Activated naive CD8-positive, alpha-beta T cell treated with anti-CD3 and anti-CD28 coated beads, Interleukin-2, amount 50 U/mL, for 24 hours (primary cell): ENCODE results near the gene SGMS1.
"Not testable (repeated sequence)": the region's sequence is repeated elsewhere in the genome, so short reads cannot be mapped to it uniquely, and the experiment has no call there.

Experiments used
- ATAC-seq: fragments of 150-1000 bp; cut with Tn5 transposase; one replicate; pipeline ENCODE4 v1.10.0; 2021
- DNase-seq: peaks from one replicate; pipeline ENCODE4 v3.0.0; 2021
- H3K27ac Mint-ChIP-seq: one replicate; pipeline ENCODE4 v1.8.0; 2021; ENCODE audit warnings: mild to moderate bottlenecking, mixed read lengths
- H3K27me3 Mint-ChIP-seq: one replicate; pipeline ENCODE4 v1.8.0; 2021; ENCODE audit warnings: mixed read lengths
- H3K36me3 Mint-ChIP-seq: one replicate; pipeline ENCODE4 v1.8.0; 2021; ENCODE audit warnings: low read depth, mixed read lengths
- H3K4me1 Mint-ChIP-seq: one replicate; pipeline ENCODE4 v1.8.0; 2021; ENCODE audit warnings: mixed read lengths
- H3K4me3 Mint-ChIP-seq: one replicate; pipeline ENCODE4 v1.8.0; 2021; ENCODE audit warnings: mild to moderate bottlenecking, moderate library complexity, mixed read lengths
- H3K9me3 Mint-ChIP-seq: one replicate; pipeline ENCODE4 v1.8.0; 2021; ENCODE audit warnings: mixed read lengths

SGMS1 gene

DNA sequence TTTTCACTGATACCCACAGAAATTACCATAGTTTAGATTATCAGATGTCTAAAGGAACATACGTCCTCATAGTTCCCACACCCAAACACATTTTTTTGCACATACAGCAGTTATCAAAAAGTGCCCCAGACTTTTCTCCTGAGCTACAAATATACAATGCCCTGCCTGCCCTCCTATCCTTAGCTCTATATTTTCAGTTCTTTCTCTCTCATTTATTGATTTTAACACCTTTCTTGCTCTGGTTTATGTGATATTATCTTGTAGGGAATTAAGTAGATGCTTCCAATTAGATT lies 25.1 kb upstream of the SGMS1 start:
- Mint-ChIP-seq H3K9me3 (no peaks in the 10 kb centered on the region), H3K36me3 (no peaks in the 10 kb centered on the region), H3K27me3 (no peaks in the 10 kb centered on the region), H3K27ac (no peak overlapping the region), H3K4me1 (peaks cover 19% of the 10 kb centered on the region), H3K4me3 (no peak overlapping the region)
- DNase-seq, result no peak
- no peak for ATAC-seq

DNA sequence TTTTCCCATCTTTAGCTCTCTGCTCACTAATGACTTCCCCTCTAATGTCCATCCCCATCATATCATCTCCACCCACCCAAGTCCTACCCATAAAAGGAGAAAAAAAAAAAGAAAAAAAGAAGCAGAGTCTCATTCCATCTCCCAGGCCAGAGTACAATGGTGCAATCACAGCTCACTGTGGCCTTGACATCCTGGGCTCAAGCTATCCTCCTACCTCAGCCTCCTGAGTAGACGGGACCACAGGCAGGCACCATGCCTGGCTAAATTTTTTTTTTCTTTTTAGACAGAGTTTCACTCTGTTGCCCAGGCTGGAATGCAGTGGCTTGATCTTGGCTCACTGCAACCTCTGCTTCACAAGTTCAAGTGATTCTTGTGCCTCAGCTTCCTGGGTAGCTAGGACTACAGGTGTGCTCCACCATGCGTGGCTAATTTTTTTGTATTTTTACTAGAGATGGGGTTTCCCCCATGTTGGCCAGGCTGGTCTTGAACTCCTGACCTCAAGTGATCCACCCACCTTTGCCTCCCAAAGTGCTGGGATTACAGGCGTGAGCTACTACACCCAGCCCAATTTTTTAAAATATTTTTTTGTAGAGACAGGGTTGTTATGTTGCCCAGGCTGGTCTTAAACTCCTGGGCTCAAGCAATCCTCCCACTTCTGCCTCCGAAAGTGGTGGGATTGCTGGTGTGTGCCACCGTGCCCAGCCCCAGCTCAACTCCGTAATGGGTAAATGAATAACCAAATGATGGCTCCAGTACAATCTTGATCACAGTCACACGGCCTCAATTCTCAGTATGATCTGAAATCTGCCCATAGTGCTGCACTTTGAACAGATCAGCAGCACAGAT lies 24.6 kb upstream of the SGMS1 start:
- Mint-ChIP-seq H3K36me3 (no peaks in the 10 kb centered on the region), H3K4me1 (peaks cover 13% of the 10 kb centered on the region), H3K4me3 (no peak overlapping the region), H3K27ac (no peak overlapping the region), H3K27me3 (no peaks in the 10 kb centered on the region), H3K9me3 (no peaks in the 10 kb centered on the region)
- no peak for DNase-seq
- ATAC-seq, result no peak

DNA sequence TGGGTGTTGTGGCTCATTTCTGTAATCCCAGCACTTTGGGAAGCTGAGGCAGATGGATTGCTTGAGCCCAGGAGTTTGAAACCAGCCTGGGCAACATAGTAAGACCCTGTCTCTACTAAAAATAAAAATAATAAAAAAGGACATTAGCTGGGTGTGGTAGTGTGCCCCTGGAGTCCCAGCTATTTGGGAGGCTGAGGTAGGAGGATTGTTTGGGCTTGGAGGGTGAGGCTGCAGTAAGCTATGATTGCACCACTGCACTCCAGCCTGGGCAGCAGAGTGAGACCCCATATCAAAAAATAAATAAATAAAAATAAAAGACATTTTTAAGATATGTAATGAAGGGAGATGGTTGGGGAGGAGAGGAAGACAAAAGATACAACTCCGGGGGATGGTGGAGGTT lies 23.6 kb upstream of the SGMS1 start:
- not testable (repeated sequence) for ATAC-seq, H3K4me1 Mint-ChIP-seq, H3K4me3 Mint-ChIP-seq, H3K9me3 Mint-ChIP-seq, DNase-seq, H3K36me3 Mint-ChIP-seq, H3K27ac Mint-ChIP-seq, H3K27me3 Mint-ChIP-seq

DNA sequence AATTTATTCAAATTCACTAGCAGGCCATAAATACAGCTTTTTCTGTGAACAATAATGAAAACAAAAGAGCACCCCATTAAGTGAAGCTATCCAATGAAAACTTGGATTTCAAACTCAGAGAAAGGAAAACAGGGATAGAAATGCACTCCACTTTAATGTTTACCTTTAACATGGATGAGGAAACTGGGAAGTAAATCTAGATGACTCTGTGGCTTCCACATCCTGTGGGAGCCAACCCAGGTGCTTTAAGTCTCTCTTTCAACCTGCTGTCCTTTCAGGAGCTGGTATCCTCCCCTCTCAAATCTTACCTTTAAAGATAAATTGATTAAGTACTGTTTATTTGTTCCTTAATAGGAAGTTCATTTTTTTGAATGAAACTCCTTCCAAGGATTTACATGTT lies 21.5 kb upstream of the SGMS1 start:
- Mint-ChIP-seq H3K4me3 (no peak overlapping the region), H3K36me3 (no peaks in the 10 kb centered on the region), H3K27me3 (no peaks in the 10 kb centered on the region), H3K27ac (no peak overlapping the region), H3K4me1 (peaks cover 4% of the 10 kb centered on the region), H3K9me3 (no peaks in the 10 kb centered on the region)
- no peak for DNase-seq
- ATAC-seq, result no peak

DNA sequence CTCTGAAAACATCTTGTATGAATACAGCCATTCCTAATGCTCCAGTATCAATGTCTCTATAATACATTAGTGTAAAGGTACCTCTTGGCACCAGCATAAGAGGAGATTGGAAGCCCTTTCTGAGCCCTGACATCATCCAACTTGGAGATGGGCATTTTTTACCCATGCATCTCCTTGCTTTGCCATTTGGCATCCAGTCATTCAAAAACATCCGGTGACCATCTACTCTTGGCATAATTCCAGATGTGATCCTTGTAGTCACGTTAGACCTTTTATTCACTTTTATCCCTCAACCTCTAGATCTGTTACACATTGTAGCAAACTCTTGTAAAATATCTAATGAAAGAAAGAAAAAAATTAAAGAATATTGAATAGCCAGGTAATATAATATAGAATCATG lies 17.9 kb upstream of the SGMS1 start:
- no peak for DNase-seq
- no peaks in the 10 kb centered on the region for H3K27me3 Mint-ChIP-seq
- no peak for ATAC-seq
- H3K9me3 Mint-ChIP-seq, result no peaks in the 10 kb centered on the region
- H3K27ac Mint-ChIP-seq, result no peak overlapping the region
- no peaks in the 10 kb centered on the region for H3K36me3 Mint-ChIP-seq
- no peak overlapping the region for H3K4me3 Mint-ChIP-seq
- peaks cover 15% of the 10 kb centered on the region for H3K4me1 Mint-ChIP-seq

DNA sequence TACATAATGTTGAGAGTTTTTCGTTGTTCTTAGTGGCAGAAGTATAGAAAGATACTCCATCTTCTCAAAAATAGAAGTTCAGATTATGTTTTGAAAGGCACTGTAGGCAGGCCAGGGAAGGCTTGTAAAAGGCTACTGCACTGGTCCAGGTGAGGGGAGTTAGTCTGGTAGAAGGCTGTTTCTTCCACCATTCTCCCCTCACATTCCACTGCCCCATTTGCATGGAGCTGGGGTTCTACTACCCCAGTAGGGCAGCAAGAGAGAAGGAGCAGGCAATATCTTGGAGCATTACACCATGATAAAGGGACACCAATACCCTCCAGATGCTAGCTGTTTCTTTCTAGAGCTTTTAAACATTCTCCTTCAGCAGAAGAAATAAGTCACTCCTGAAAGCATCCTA lies 16.5 kb upstream of the SGMS1 start:
- Mint-ChIP-seq H3K4me3 (no peak overlapping the region), H3K27me3 (peaks cover 2% of the 10 kb centered on the region), H3K36me3 (no peaks in the 10 kb centered on the region), H3K9me3 (no peaks in the 10 kb centered on the region), H3K4me1 (peaks cover 29% of the 10 kb centered on the region), H3K27ac (no peak overlapping the region)
- DNase-seq, result no peak
- ATAC-seq, result no peak

- peaks cover 28% of the 10 kb centered on the region for H3K4me1 Mint-ChIP-seq
- peak overlapping the region; percentile 46 for H3K4me3 Mint-ChIP-seq
- H3K36me3 Mint-ChIP-seq, result no peaks in the 10 kb centered on the region
- H3K9me3 Mint-ChIP-seq, result no peaks in the 10 kb centered on the region
- peak overlapping the region; percentile 33 for H3K27ac Mint-ChIP-seq
- peaks cover 12% of the 10 kb centered on the region for H3K27me3 Mint-ChIP-seq
- DNase-seq, result no peak
- peak; percentile 91 for ATAC-seq
Observed at GRCh38 chr10:50636618-50637579, 13.1 kb upstream of the SGMS1 start.

DNA sequence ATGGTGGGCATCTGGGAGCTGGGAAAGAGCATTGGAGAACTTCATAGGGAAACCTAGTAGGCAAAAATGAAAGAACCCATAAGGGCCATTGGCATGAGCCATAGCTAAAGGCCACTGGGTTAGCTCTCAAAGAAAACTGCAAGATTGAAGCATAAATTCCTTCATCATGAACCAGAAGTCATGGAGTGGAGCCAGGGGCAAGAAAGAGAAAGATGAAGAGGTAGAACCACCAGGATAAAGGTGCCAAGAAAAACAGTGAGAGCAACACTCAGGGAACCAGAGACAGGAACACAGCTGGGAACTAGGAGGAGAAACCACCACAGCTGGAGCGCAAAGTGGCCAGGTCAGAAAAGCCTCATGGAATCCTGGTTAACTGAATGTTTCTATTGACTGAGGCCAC lies 11.5 kb upstream of the SGMS1 start:
- H3K9me3 Mint-ChIP-seq, result no peaks in the 10 kb centered on the region

GRCh38 chr10:50634479-50634878 lies 10.7 kb upstream of the SGMS1 start:
- no peak for ATAC-seq
- Mint-ChIP-seq H3K36me3 (no peaks in the 10 kb centered on the region), H3K4me1 (peaks cover 31% of the 10 kb centered on the region)

More for the DNA sequence above, 11.5 kb upstream of the SGMS1 start:
- no peaks in the 10 kb centered on the region for H3K36me3 Mint-ChIP-seq
- no peak overlapping the region for H3K27ac Mint-ChIP-seq
- no peak overlapping the region for H3K4me3 Mint-ChIP-seq
- no peak for ATAC-seq
- peaks cover 12% of the 10 kb centered on the region for H3K27me3 Mint-ChIP-seq
- peaks cover 28% of the 10 kb centered on the region for H3K4me1 Mint-ChIP-seq
- no peak for DNase-seq

GRCh38 chr10:50631052-50631451 lies 7.3 kb upstream of the SGMS1 start:
- ATAC-seq (no peak), DNase-seq (no peak)
- Mint-ChIP-seq H3K9me3 (no peaks in the 10 kb centered on the region), H3K27ac (no peak overlapping the region), H3K36me3 (peaks cover 3% of the 10 kb centered on the region), H3K4me1 (peaks cover 21% of the 10 kb centered on the region), H3K4me3 (no peak overlapping the region), H3K27me3 (peaks cover 12% of the 10 kb centered on the region)

More at GRCh38 chr10:50634479-50634878, 10.7 kb upstream of the SGMS1 start:
- no peaks in the 10 kb centered on the region for H3K9me3 Mint-ChIP-seq
- no peak for DNase-seq
- H3K27me3 Mint-ChIP-seq, result peaks cover 12% of the 10 kb centered on the region
- no peak overlapping the region for H3K4me3 Mint-ChIP-seq
- no peak overlapping the region for H3K27ac Mint-ChIP-seq

- Mint-ChIP-seq H3K9me3 (no peaks in the 10 kb centered on the region), H3K4me3 (no peak overlapping the region), H3K27ac (no peak overlapping the region), H3K27me3 (peaks cover 6% of the 10 kb centered on the region), H3K36me3 (peaks cover 3% of the 10 kb centered on the region), H3K4me1 (peaks cover 20% of the 10 kb centered on the region)
- no peak for DNase-seq
- ATAC-seq, result peak; percentile 57
Observed at GRCh38 chr10:50629495-50630122, 5.9 kb upstream of the SGMS1 start.

DNA sequence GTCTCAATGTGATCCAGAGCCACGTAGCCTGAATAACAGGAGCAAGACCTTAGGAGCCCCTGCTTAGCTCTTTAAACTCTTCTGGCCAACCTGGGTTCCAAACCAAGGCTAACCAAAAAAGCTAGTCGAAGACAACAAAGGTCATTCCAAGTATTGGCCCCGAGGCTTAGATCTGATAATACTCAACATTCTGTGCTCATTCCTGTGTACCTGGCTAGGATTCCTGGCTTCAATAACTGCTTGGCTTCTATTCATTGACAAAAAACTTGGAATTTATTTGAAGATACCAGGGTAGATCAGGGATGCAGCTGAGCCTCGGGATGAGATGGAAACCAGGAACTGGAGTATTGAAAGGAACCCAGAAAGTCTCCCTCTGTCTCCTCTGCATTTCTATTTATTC lies 4.1 kb upstream of the SGMS1 start:
- Mint-ChIP-seq H3K4me1 (peaks cover 23% of the 10 kb centered on the region), H3K27me3 (peaks cover 3% of the 10 kb centered on the region), H3K27ac (no peak overlapping the region), H3K36me3 (peaks cover 3% of the 10 kb centered on the region), H3K9me3 (no peaks in the 10 kb centered on the region), H3K4me3 (no peak overlapping the region)
- DNase-seq, result no peak
- ATAC-seq, result no peak

DNA sequence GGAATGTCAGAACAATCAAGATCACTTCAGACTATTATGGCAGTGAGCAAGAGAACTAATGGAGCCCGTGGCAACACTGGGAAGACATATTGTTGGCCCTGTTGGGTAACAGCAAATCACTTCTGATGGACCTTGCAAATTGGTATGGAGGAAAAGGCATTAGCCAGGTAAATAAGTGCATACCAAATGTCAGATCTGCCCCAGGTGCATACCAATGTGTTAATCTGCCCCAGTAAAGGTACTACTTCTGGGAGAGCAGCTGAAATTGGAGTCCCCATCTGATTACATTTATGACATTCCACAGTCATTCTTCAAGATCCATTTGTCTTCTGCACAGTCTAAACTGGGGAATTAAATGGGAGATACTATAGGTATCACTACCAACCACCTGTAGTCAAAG lies 3.7 kb upstream of the SGMS1 start:
- ATAC-seq, result no peak
- no peaks in the 10 kb centered on the region for H3K27me3 Mint-ChIP-seq
- no peak overlapping the region for H3K4me3 Mint-ChIP-seq
- H3K4me1 Mint-ChIP-seq, result peaks cover 26% of the 10 kb centered on the region
- H3K36me3 Mint-ChIP-seq, result peaks cover 3% of the 10 kb centered on the region
- no peak overlapping the region for H3K27ac Mint-ChIP-seq
- no peaks in the 10 kb centered on the region for H3K9me3 Mint-ChIP-seq
- DNase-seq, result no peak

GRCh38 chr10:50625649-50626132 lies 1.9 kb upstream of the SGMS1 start:
- DNase-seq (no peak), ATAC-seq (no peak)
- Mint-ChIP-seq H3K27ac (peak overlapping the region; percentile 87), H3K27me3 (no peaks in the 10 kb centered on the region), H3K36me3 (peaks cover 3% of the 10 kb centered on the region), H3K9me3 (no peaks in the 10 kb centered on the region), H3K4me3 (peak overlapping the region; percentile 87), H3K4me1 (peaks cover 41% of the 10 kb centered on the region)
